ENCODE measurements around the gene PEX16.

- TF ChIP-seq, protein P1, sequence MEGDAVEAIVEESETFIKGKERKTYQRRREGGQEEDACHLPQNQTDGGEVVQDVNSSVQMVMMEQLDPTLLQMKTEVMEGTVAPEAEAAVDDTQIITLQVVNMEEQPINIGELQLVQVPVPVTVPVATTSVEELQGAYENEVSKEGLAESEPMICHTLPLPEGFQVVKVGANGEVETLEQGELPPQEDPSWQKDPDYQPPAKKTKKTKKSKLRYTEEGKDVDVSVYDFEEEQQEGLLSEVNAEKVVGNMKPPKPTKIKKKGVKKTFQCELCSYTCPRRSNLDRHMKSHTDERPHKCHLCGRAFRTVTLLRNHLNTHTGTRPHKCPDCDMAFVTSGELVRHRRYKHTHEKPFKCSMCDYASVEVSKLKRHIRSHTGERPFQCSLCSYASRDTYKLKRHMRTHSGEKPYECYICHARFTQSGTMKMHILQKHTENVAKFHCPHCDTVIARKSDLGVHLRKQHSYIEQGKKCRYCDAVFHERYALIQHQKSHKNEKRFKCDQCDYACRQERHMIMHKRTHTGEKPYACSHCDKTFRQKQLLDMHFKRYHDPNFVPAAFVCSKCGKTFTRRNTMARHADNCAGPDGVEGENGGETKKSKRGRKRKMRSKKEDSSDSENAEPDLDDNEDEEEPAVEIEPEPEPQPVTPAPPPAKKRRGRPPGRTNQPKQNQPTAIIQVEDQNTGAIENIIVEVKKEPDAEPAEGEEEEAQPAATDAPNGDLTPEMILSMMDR (conservative IDR thresholded peaks at IDR 0.05; ENCODE audit: low read length), result no peak
- no peak for TF ChIP-seq EZH2phosphoT487 (IDR thresholded peaks at IDR 0.05; ENCODE audit: borderline replicate concordance, low read depth, low read length)
Observed at GRCh38 chr11:45913514-45913913, 4.2 kb downstream of the PEX16 start.

Measured in OCI-LY7 (cell line).